A673 (cell line): ENCODE data around the gene PLEKHG2.

Experiments
- CTCF ChIP-seq: fragments of 300-800, 200-600 bp; sonication (generic); conservative IDR thresholded peaks from 2 replicates; pipeline ENCODE4 v1.5.1; 2017; ENCODE audit warnings: low read depth, mild to moderate bottlenecking, antibody characterized with exemption, low read length, moderate library complexity, mixed read lengths
- EZH2 ChIP-seq: fragments of 200-600 bp; sonication (generic); IDR thresholded peaks from 2 replicates; pipeline ENCODE4 v1.6.1; 2017; ENCODE audit warnings: borderline replicate concordance, low read depth, mild to moderate bottlenecking, mixed read lengths, antibody characterized with exemption, low read length; ENCODE audit not compliant: poor library complexity, severe bottlenecking

- TF ChIP-seq CTCF = no peak
- no peak for TF ChIP-seq EZH2
Observed at GRCh38 chr19:39445196-39446111, 33.0 kb downstream of the PLEKHG2 start, which contains the start of gene SUPT5H.
